Measurements from ENCODE around the gene TMEM101.
"Not testable (repeated sequence)": the region's sequence is repeated elsewhere in the genome, so short reads cannot be mapped to it uniquely, and the experiment has no call there.

The TMEM101 gene

GRCh38 chr17:44053125-44053872 lies 38.5 kb upstream of the TMEM101 start:
- CTCF ChIA-PET: interaction anchor here (1.1 to 1.6 kb wide), 2 partner anchors 9 to 23 kb away, joined by 3 read pairs; no protein-coding TSS in a partner anchor
- POLR2A ChIA-PET: no interaction called here
- TF ChIP-seq CTCF (IDR thresholded peaks at IDR 0.05; ENCODE audit: control extremely low read depth, extremely low read depth, low read depth, missing control alignments): no peak
- DNase-seq (ENCODE audit: extremely low spot score): no peak

GRCh38 chr17:44049294-44050060 lies 34.7 kb upstream of the TMEM101 start:
- POLR2A ChIA-PET: no interaction called here
- CTCF ChIA-PET: interaction anchor here (1.0 to 1.1 kb wide), 2 partner anchors 16 to 56 kb away, joined by 3 read pairs; no protein-coding TSS in a partner anchor
- TF ChIP-seq CTCF (IDR thresholded peaks at IDR 0.05; ENCODE audit: control extremely low read depth, extremely low read depth, low read depth, missing control alignments): no peak
- DNase-seq (ENCODE audit: extremely low spot score): no peak

GRCh38 chr17:44046893-44047292 lies 32.1 kb upstream of the TMEM101 start:
- CTCF ChIA-PET: interaction anchor here (0.9 kb wide), 1 partner anchor 13 kb away, joined by 3 read pairs; no protein-coding TSS in a partner anchor
- DNase-seq (ENCODE audit: extremely low spot score); POLR2A ChIA-PET: not testable (repeated sequence)

- POLR2A ChIA-PET: no interaction called here
These were observed 30.7 kb upstream of the TMEM101 start for GRCh38 chr17:44045486-44045885.

GRCh38 chr17:44044071-44044470 lies 29.3 kb upstream of the TMEM101 start:
- ChIA-PET CTCF (interaction anchor here (0.6 to 3.7 kb wide), 6 partner anchors 9 to 269 kb away, joined by 3 to 57 read pairs (median 3); partner anchors contain the start of gene PPY), POLR2A (interaction anchor here (0.7 kb wide), 1 partner anchor 610 kb away, joined by 3 read pairs; no protein-coding TSS in a partner anchor)
- TF ChIP-seq CTCF (IDR thresholded peaks at IDR 0.05; ENCODE audit: control extremely low read depth, extremely low read depth, low read depth, missing control alignments): no peak
- DNase-seq (ENCODE audit: extremely low spot score): no peak

More at GRCh38 chr17:44045486-44045885, 30.7 kb upstream of the TMEM101 start:
- no peak for TF ChIP-seq CTCF (IDR thresholded peaks at IDR 0.05; ENCODE audit: control extremely low read depth, extremely low read depth, low read depth, missing control alignments)
- CTCF ChIA-PET: interaction anchor here (1.5 kb wide), 1 partner anchor 101 kb away, joined by 6 read pairs; no protein-coding TSS in a partner anchor
- DNase-seq (ENCODE audit: extremely low spot score): no peak

GRCh38 chr17:44043272-44043696 lies 28.5 kb upstream of the TMEM101 start:
- CTCF ChIA-PET: interaction anchor here (0.8 to 3.7 kb wide), 10 partner anchors 8 to 163 kb away, joined by 3 to 57 read pairs (median 6); partner anchors contain the start of gene PPY
- no peak for DNase-seq (ENCODE audit: extremely low spot score)
- POLR2A ChIA-PET: no interaction called here
- no peak for TF ChIP-seq CTCF (IDR thresholded peaks at IDR 0.05; ENCODE audit: control extremely low read depth, extremely low read depth, low read depth, missing control alignments)

Measured in GM10248 (cell line).